Natural killer cell (primary cell): ENCODE results near the gene DUOXA1. TPM values are rescaled to one million over a fixed set of nuclear protein-coding genes. Genes with fewer than 3 reads are reported as not detected.
"Not testable (repeated sequence)": the region's sequence is repeated elsewhere in the genome, so short reads cannot be mapped to it uniquely, and the experiment has no call there.

Experiments
- ATAC-seq, 3 donors: fragments of 150-1000 bp in 2 of 3; fragments of 200-7000 bp in 1 of 3; cut with Tn5 transposase; 1 replicate in 1 of 3; 2 replicates in 2 of 3; pipeline ENCODE4 v1.10.0; 2021; ENCODE audit warnings: mild to moderate bottlenecking in 2 of 3, moderate library complexity in 2 of 3
- DNase-seq, 2 donors: peaks; one replicate each; pipeline versions ENCODE4 v3.0.0 to v3.0.0-alpha.2; 2013 to 2021; ENCODE audit warnings: mixed read lengths in 1 of 2
- H3K27ac ChIP-seq: one replicate; pipeline ENCODE4 v1.5.1; 2013; ENCODE audit warnings: mild to moderate bottlenecking, low read length
- H3K27me3 ChIP-seq: one replicate; pipeline ENCODE4 v1.6.1; 2013; ENCODE audit warnings: low read length; ENCODE audit not compliant: control insufficient read depth, insufficient read depth
- H3K36me3 ChIP-seq: one replicate; pipeline ENCODE4 v1.6.1; 2013; ENCODE audit warnings: low read length; ENCODE audit not compliant: control insufficient read depth, insufficient read depth
- H3K4me1 ChIP-seq: one replicate; pipeline ENCODE4 v1.6.1; 2013; ENCODE audit warnings: low read length; ENCODE audit not compliant: control insufficient read depth, insufficient read depth
- H3K4me3 ChIP-seq: one replicate; pipeline ENCODE4 v1.5.1; 2013; ENCODE audit warnings: low read length
- H3K9me3 ChIP-seq: one replicate; pipeline ENCODE4 v1.6.1; 2013; ENCODE audit warnings: low read length; ENCODE audit not compliant: control insufficient read depth, insufficient read depth
- H3K27ac Mint-ChIP-seq, 2 donors: one replicate each; pipeline ENCODE4 v1.8.0; 2022; ENCODE audit warnings: mild to moderate bottlenecking in 2 of 2, mixed read lengths in 2 of 2, moderate library complexity in 1 of 2
- H3K27me3 Mint-ChIP-seq, 2 donors: one replicate each; pipeline ENCODE4 v1.8.0; 2022; ENCODE audit warnings: low read depth in 2 of 2, mixed read lengths in 2 of 2
- H3K36me3 Mint-ChIP-seq: one replicate; pipeline ENCODE4 v1.8.0; 2022; ENCODE audit warnings: mixed read lengths
- H3K4me1 Mint-ChIP-seq, 2 donors: one replicate each; pipeline ENCODE4 v1.8.0; 2022; ENCODE audit warnings: mixed read lengths in 2 of 2
- H3K4me3 Mint-ChIP-seq: one replicate; pipeline ENCODE4 v1.8.0; 2022; ENCODE audit warnings: mild to moderate bottlenecking, moderate library complexity, mixed read lengths
- H3K9me3 Mint-ChIP-seq, 2 donors: one replicate each; pipeline ENCODE4 v1.8.0; 2022; ENCODE audit warnings: mixed read lengths in 2 of 2
- WGBS: methylation state at CpG from one replicate; pipeline ENCODE4 v1.1.7; 2013; ENCODE audit warnings: missing lambda C conversion rate; ENCODE audit not compliant: insufficient coverage; 5-methylcytosine and 5-hydroxymethylcytosine counted together
- intact Hi-C: fragments of 100-400 bp; cut with micrococcal nuclease; formaldehyde crosslinking; loops from one replicate; pipeline ENCODE4 v1.14.2; 2022
- total RNA-seq, 4 donors: library from RNA; stranded (reverse); fragments of 120-200 nt in 1 of 4; gene quantifications; one replicate each; pipeline versions ENCODE4 v1.2.3 to v1.2.4, GENCODE V29; 2013 to 2022

Gene DUOXA1
- total RNA-seq, 3 donors from 2014 or later (not counting 1 experiment from before 2014, with no cell fraction given), result 0.39 to 0.40 TPM; not detected in 1

GRCh38 chr15:45073602-45074001, 56.1 kb downstream of the DUOXA1 start:
- H3K4me3 ChIP-seq, H3K27ac ChIP-seq, intact Hi-C loops, H3K9me3 Mint-ChIP-seq, H3K9me3 ChIP-seq, H3K4me1 Mint-ChIP-seq, H3K27ac Mint-ChIP-seq, H3K27me3 Mint-ChIP-seq, H3K4me3 Mint-ChIP-seq, H3K27me3 ChIP-seq, DNase-seq, H3K36me3 Mint-ChIP-seq, H3K4me1 ChIP-seq, ATAC-seq, H3K36me3 ChIP-seq: not testable (repeated sequence)

DNA sequence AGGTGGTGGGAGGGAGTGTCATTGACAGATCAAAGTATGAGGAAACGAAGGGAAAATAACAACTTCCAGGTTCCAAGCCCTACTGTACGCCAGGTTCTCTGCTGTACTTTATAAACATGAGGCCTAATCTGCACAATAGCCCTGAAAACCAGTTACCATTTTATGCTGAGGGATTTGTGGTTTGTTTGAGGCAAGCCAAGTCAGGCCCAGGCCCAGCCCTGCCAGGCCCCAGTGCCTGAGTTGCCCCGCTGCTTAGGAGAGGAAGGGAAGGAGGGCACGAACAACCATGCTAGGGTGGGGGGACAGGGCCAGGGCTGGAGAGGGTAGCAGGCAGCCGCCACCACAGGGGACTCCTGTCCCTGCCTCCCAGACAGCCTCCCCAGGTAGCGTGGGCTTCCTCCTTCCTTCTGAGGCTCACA, 59.7 kb downstream of the DUOXA1 start:
- H3K36me3 ChIP-seq, H3K9me3 ChIP-seq, H3K27ac Mint-ChIP-seq, H3K4me1 ChIP-seq, DNase-seq, H3K27me3 ChIP-seq, H3K4me3 ChIP-seq, H3K9me3 Mint-ChIP-seq, H3K4me3 Mint-ChIP-seq, ATAC-seq, H3K27me3 Mint-ChIP-seq, intact Hi-C loops, H3K36me3 Mint-ChIP-seq, H3K27ac ChIP-seq, H3K4me1 Mint-ChIP-seq: not testable (repeated sequence)
- WGBS, result 83% methylated on average over 4 of the region's 6 CpGs

Other genes with a start within 250 kb of the DUOXA1 start
- gene TERB2, start 173.2 kb downstream of the DUOXA1 start, total RNA-seq, result under 1 TPM in 1 of 3 donors, not detected in 2; 0.48 TPM
- gene SORD, start 106.7 kb downstream of the DUOXA1 start, total RNA-seq, result 1 to 10 TPM; 2.6 to 5.7 (median 2.8) TPM
- gene DUOX2, start 15.7 kb downstream of the DUOXA1 start, total RNA-seq, result 1 to 10 TPM in 1 of 3 donors, not detected in 2; 2.5 TPM
- not detected for gene DUOXA2, start 15.6 kb downstream of the DUOXA1 start, total RNA-seq
- under 1 TPM in 1 of 3 donors, not detected in 2; 0.20 TPM for gene DUOX1, start 115 bp upstream of the DUOXA1 start, total RNA-seq
- 1 to 10 TPM in 2 of 3 donors, under 1 TPM in 1; 0.94 to 2.4 (median 1.7) TPM for gene SHF, start 58.1 kb upstream of the DUOXA1 start, total RNA-seq
- gene SLC28A2, start 122.4 kb upstream of the DUOXA1 start, total RNA-seq, result not detected
- 1 to 10 TPM; 1.3 to 2.1 (median 2.0) TPM for gene GATM, start 248.7 kb upstream of the DUOXA1 start, total RNA-seq